NCI-H1092 treated with DMSO at 0.1 percent for 48 hours (cell line): ENCODE data around the gene DARS1.
"Not testable (repeated sequence)": the region's sequence is repeated elsewhere in the genome, so short reads cannot be mapped to it uniquely, and the experiment has no call there.

Source experiments
- DNase-seq: peaks from one replicate; lab custom pipeline; 2025; lab: John Stamatoyannopoulos, UW

Gene DARS1

GRCh38 chr2:135984199-135985017 lies 1.0 kb downstream of the DARS1 start:
- no peak for DNase-seq

- DNase-seq: no peak
Observed at GRCh38 chr2:135980434-135981079, 4.9 kb downstream of the DARS1 start.

- DNase-seq: no peak
Observed at GRCh38 chr2:135975702-135976101, 9.7 kb downstream of the DARS1 start.

- DNase-seq: no peak
Observed at GRCh38 chr2:135974036-135974435, 11.4 kb downstream of the DARS1 start.

- DNase-seq: no peak
Observed at GRCh38 chr2:135969655-135970387, 15.6 kb downstream of the DARS1 start.

- no peak for DNase-seq
Observed at GRCh38 chr2:135965756-135966155, 19.7 kb downstream of the DARS1 start.

- DNase-seq: not testable (repeated sequence)
Observed at GRCh38 chr2:135964404-135964803, 21.0 kb downstream of the DARS1 start.

GRCh38 chr2:135963841-135964240 lies 21.6 kb downstream of the DARS1 start:
- DNase-seq: no peak

- no peak for DNase-seq
Observed at GRCh38 chr2:135962366-135963123, 22.9 kb downstream of the DARS1 start.

- DNase-seq: peak; percentile 6
Observed at GRCh38 chr2:135960656-135961551, 24.5 kb downstream of the DARS1 start.

- DNase-seq: no peak
Observed at GRCh38 chr2:135960150-135960549, 25.3 kb downstream of the DARS1 start.

- not testable (repeated sequence) for DNase-seq
Observed at GRCh38 chr2:135958927-135959326, 26.5 kb downstream of the DARS1 start.

- DNase-seq: no peak
Observed at GRCh38 chr2:135954020-135954601, 31.3 kb downstream of the DARS1 start.

GRCh38 chr2:135952891-135953290 lies 32.5 kb downstream of the DARS1 start:
- no peak for DNase-seq

- DNase-seq: peak; percentile 22
Observed at GRCh38 chr2:135951041-135951583, 34.3 kb downstream of the DARS1 start.

GRCh38 chr2:135949451-135950234 lies 35.8 kb downstream of the DARS1 start:
- DNase-seq: no peak

- no peak for DNase-seq
Observed at GRCh38 chr2:135948642-135949355, 36.6 kb downstream of the DARS1 start.

- no peak for DNase-seq
Observed at GRCh38 chr2:135948141-135948540, 37.3 kb downstream of the DARS1 start.

GRCh38 chr2:135947483-135947882 lies 37.9 kb downstream of the DARS1 start:
- DNase-seq: no peak
